Measurements from ENCODE around the gene ERBB2.

Gene ERBB2

DNA sequence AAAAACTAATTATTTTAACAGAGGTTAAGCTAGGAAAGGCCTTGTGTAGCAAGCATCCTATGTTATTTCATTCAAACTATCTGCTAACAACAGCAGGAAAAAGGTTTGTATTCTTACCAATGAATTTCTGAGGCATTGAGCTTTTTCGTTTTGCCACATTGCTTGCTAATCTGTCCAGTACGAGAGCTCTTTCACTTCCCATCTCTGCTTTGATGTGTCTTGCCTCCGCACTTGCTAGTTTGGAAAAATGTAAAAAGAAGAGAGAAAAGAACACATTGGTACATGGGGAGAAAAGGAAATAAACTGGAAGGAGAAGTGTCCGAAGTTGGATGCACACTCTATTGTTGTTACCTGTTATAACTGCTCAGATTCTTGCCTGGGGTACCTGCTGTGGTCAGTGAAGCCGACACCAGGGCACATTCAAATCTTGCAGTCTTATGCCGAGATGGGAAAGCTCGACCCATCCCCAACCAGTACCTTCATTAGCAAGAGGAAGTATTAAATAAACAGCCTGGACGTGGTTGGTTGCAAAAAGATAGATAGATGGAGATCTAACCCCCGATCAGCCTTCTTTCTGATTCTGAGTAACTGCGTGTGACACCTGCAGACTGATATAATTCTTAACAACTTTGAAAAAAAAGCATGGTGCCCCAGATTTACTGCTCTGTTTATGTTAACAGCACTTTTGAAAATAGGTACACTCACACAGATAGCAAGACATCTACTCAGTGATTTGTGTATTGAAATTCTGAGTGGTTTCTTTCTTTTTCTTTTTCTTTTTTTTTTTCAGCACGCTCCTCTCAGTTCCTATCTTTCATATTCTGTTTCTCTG lies 77.9 kb downstream of the ERBB2 start:
- Histone ChIP-seq H3K18ac (ENCODE audit: low read length) (no peak overlapping the region), H3K27me3 (ENCODE audit: control insufficient read depth in 3 of 3, insufficient read depth in 3 of 3, low read depth in 1 of 3, low read length in 3 of 3) (peaks cover 0 to 72% (median 0%) of the 10 kb centered on the region in 3 experiments), H2BK120ac (ENCODE audit: low read depth, low read length) (no peak overlapping the region), H2BK15ac (ENCODE audit: low read length) (no peak overlapping the region), H3K79me1 (ENCODE audit: low read depth, low read length) (no peaks in the 10 kb centered on the region), H3K14ac (ENCODE audit: low read length) (no peak overlapping the region), H3K36me3 (replicated peaks in 1 of 2; ENCODE audit: control insufficient read depth in 2 of 2, insufficient read depth in 2 of 2, low read length in 2 of 2) (no peaks in the 10 kb centered on the region), H3K23ac (ENCODE audit: low read depth, low read length, poor library complexity) (no peak overlapping the region), H3K4me2 (ENCODE audit: insufficient read depth, low read length, poor library complexity, severe bottlenecking) (no peak overlapping the region), H2BK12ac (ENCODE audit: low read length) (no peak overlapping the region), H3K9me3 (replicated peaks in 1 of 2; ENCODE audit: control insufficient read depth in 2 of 2, insufficient read depth in 1 of 2, low read depth in 1 of 2, low read length in 2 of 2) (no peaks in the 10 kb centered on the region), H2AK5ac (ENCODE audit: low read depth, low read length) (no peak overlapping the region), H4K91ac (ENCODE audit: low read depth, low read length, poor library complexity) (no peak overlapping the region), H2AFZ (ENCODE audit: low read length) (no peak overlapping the region), H3K9ac (ENCODE audit: low read depth, low read length, poor library complexity) (no peak overlapping the region), H3K27ac (replicated peaks; ENCODE audit: low read length) (no peak overlapping the region), H3K4ac (ENCODE audit: low read length) (no peak overlapping the region), H2BK5ac (ENCODE audit: low read length) (no peak overlapping the region), H3K4me1 (ENCODE audit: control insufficient read depth in 2 of 2, insufficient read depth in 1 of 2, low read depth in 1 of 2, low read length in 2 of 2) (peaks cover 0 to 2% of the 10 kb centered on the region in 2 donors), H4K8ac (ENCODE audit: low read depth, low read length) (no peak overlapping the region), H3K4me3 (ENCODE audit: low read length in 2 of 2) (no peak overlapping the region)
- DNase-seq (ENCODE audit: low spot score): no peak
- no CpG with 5 or more reads among the region's 11 CpGs for WGBS, 2 donors (ENCODE audit: extremely low coverage in 2 of 2, insufficient read length in 2 of 2, insufficient replicate concordance in 1 of 2)

Small RNA genes lying within 50 kb of the gene (small RNA-seq; reads per million reads assigned to genes)
- gene MIR4728 (ENCODE audit: insufficient read depth): 10.6 reads per million, percentile 59 among the genes with 10 or more reads in this experiment

Measured in neuronal stem cell (in vitro differentiated cells).